Measurements from ENCODE around the gene EVX1.

The EVX1 gene

DNA sequence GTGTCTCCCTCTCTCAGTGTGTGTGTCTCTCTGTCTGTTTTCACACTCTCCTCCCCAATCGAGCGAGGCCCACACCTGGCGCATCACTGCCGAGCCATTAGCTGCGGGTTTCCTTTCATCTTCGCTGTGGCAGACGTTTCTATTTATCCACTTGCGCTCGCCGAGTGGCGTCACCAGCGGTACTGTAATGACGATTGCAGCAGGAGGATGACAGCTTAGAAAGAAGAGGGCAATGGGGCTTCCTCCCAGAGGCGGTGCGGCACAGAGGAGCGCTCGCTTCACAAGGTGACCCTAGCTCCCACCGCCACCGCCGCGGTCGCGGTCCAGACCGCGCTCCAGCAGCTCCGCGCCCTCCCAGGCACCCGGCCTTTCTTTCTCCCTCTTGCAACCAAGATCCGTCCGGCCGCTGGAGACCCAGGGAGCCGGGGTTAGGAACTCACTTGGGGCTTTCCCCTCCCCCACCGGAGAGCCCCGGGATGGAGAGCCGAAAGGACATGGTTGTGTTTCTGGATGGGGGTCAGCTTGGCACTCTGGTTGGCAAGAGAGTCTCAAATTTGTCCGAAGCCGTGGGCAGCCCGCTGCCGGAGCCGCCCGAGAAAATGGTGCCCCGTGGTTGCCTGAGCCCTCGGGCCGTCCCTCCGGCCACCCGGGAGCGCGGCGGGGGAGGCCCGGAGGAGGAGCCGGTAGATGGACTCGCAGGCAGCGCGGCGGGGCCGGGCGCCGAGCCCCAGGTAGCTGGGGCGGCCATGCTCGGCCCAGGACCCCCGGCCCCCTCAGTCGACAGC, at the start of gene EVX1:
Gene EVX1 (plus strand): TSS at position 248 of the 785 bp plus-strand sequence. CDS start 229 bp downstream, at position 477.
- no peak for DNase-seq

DNA sequence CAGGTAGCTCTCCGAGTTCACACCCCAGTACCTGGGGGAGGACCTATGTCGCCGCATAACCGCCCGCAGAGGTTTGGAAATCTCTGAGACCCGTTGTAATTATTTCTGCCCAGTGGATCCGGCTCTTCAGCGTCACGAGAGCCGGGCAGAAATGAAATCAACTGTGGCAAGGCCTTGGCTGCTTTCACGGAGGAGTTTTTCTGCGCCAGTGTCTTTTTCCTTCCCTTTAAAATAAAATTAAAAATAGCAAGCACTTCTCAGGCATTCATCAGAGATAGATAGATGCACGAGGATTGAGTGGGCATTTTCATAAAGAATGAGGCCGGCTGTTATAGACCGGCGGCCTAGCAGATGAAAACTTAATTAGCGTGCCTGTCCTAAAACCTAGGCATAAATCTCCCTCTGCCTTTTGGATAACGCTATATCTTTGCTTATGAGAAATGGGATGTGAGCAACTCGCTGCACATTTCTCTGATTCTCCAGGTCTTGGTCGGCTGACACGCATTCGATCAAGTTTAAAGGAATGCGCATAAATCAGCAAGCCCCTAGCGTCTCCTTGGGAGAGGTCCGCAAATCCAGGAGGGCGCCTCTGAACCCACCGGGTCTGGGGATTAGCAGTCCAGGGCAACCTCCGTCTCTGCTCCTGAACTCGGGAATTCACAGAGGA, 49.1 kb upstream of the EVX1 start:
- DNase-seq: no peak

DNA sequence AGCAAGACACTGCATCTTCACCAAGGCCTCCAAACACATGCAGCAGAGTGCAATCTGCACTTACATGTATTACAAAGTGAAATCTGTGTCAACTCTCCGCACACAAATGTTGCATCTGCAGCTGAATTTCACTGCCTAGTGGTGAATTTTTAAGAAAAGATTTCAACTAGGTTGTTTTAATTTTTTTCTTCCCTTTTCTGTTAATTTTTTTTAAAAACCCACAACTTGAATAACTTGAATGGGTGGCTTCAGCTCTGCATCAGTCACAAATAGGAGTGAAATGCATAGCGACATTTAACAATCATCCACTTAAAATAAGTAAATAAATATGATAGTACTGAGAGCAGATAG, 48.6 kb upstream of the EVX1 start:
- DNase-seq: no peak

DNA sequence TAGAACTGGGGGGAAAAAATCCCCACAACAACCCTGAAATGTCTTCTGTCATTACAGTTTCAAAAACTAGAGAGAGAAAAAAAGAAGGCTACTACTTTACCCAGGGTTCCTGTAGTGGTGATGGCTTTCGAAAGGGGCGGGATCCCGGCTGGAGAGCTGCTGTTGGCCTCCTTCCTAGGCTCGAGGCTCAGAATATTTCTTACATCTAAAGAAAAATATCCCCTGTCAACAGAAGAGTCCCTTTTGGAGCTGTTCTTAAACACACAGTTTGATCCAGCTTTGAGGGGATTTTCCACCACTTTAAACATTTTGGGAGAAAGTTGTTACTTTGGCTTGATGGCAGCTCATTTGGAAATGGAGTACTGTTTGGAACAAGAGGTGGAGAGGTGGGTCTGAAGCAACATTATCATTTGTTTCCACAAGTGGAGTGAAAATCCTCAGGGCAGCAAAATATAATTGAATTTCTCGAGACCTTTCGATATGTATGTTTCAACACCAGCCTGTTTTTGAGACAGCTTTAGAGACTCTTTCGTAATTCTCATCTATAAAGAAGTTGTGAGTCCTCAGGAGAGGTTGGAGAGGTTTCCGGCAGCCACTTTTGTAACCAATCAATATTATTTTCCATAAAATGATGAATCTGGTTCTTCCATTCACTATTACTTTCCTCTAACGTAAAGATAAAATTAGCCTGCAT, 47.8 kb upstream of the EVX1 start:
- no peak for DNase-seq

DNA sequence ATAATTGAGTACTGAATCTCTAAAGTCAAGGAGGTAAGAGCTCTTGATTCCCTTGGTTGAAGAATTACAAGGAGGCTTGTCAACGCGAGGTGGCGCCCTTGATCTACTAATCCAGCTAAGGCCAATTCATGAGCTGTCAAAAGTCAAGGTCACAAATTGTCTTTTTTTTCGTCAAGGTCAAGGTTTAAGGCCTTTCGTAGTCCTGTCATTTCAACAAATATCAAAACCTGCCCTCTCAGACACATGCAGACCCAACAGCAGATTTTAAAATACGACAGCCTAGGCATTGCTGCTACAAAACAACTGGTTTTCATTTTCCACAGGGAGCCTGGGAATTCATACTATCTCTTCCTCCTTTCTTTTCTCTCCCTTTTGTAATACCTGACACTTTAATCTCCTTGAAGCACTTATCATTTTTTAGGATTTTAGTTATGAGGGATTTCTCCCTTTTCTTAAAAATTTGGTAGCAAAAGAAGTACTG, 46.3 kb upstream of the EVX1 start:
- peak; percentile 36 for DNase-seq

GRCh38 chr7:27197137-27198042, 45.2 kb upstream of the EVX1 start:
- no peak for DNase-seq

- DNase-seq: no peak
These were observed 44.3 kb upstream of the EVX1 start for GRCh38 chr7:27198138-27198841.

DNA sequence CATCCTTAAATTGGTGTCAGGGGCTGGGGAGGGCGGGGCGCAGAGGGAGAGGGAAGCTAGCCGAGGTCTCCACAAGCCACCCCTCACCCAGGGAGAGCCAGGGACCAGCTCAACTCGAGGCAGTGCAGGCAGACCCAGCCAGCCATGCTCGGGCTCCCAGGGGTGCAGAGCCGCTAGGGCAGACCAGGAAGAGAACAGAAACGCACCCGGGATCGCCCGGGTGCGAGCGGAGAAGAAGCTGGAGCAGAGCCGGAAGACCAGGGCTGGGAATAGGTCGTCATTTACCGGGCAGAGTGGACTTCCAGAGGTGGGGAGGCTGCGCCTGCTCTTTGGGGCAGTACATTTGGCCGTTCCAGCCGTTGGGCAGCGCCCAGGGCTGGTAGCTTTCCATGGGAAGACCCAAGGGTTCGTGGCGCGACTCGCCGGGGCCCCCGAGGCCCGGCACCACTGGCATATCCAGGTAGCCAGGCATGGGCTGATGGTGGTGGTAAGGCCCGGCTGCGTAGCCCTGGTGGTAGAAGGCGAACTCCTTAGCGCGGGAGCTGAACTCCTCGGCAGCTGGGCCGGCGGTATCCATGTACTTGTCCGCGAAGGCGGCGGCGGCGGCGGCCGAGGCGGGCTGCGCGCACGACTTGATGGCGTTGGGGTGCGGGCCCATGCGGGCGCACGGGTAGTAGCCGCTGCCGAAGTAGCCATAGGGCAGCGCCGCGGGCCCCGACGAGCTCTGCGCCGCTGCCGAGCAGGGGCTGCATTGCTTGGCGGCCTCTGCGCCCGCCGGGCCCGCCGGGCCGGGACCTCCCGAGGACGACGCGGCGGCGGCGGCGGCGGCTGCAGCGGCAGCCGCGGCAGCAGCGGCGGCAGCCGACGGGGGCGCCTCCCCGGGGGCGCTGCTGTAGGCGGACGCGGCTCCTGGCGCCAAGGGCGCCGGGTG, 43.5 kb upstream of the EVX1 start:
- DNase-seq: no peak

DNA sequence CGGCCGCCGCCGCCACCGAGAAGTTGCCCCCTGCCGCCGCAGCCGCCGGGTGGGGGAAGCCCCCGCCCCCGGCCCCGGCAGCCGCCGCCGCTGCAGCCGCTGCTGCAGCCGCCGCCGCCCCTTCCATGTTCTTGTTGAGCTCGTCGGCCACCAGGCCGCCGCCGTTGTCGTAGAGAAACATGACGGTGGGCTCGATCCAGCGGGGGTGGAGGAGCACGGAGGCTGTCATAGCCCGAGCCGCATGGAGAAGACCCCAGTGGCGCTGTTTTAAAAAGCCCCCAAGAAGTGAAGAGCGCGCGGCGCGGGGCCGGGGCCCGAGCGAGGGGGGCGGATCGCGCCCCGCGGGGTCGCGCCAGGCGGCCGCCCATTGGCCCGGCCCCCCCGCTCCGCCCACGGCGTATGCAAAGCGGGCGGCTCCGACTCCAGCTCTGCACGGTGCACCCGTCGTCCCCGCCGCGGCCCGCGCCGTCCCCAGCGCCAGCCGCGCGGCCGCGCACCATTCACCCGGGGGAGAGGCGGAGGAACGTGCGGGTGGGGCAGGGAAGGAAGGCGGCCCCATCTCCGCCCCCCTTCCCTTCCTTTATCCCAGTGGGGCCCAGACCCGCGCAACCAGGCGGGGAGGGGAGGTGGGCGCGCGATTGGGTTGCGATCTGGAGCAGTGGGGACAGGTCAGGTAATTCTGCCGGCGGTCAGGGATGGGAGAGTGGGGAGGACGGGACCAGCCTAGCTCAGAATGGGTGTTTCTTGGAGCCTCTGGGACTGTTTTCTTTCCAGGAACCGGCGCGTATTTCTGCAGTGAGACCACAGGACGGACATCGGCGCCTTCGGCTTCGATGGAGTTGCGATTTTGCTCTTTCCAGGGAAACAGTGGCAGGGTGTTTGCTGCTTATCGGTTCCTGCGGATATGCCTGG, 42.5 kb upstream of the EVX1 start, which contains the start of gene HOXA13:
Gene HOXA13 (minus strand): TSS at position 243 of the 912 bp plus-strand sequence. CDS start 14 bp downstream, at position 229.
- DNase-seq: peak; percentile 15

GRCh38 chr7:27200761-27201579, 41.6 kb upstream of the EVX1 start:
- no peak for DNase-seq

GRCh38 chr7:27201580-27202017, 41.0 kb upstream of the EVX1 start:
- DNase-seq: no peak

DNA sequence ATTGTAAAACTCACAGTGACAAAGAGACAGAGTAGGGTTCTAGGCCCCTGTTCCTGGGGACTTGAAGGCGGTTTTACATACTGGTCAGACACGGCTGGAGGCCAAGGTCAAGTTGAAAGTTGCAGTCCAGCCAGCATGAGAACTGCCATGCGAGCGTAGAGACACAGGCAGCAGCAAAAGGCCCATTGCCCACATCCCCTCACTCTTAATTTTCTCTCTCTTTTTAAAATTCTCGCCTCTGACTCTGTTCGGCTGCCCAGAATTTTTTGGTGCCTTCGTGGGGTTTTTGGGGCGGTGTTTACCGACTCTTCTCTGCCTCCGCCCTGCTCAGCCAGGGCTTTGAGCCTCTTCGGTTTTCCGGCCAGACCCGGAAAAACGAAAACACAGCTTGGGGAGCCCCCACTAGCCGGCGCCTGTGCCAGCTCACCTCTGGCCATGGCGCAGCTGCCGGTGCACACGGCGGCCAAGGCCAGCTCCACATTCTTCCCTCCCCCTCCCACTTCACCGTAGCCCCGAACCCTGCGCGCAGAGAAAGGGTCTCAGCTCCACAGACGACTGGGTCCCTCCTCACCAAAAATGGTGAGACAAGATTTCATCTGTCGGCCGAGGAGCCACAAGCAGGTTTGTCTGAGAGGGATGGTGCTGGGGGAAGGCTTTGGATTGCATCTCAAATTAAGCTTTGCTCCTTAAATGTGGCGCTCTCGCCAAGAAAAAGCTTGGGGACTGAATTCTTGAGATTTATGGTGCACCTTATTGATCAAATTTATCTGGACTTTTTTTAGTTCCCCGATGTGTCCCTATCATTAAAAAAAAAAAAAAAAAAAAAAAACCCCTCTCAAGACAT, 40.4 kb upstream of the EVX1 start:
- DNase-seq: no peak

- DNase-seq: no peak
These were observed 39.8 kb upstream of the EVX1 start for GRCh38 chr7:27202862-27203134.

- no peak for DNase-seq
These were observed 39.1 kb upstream of the EVX1 start for GRCh38 chr7:27203365-27203953.

DNA sequence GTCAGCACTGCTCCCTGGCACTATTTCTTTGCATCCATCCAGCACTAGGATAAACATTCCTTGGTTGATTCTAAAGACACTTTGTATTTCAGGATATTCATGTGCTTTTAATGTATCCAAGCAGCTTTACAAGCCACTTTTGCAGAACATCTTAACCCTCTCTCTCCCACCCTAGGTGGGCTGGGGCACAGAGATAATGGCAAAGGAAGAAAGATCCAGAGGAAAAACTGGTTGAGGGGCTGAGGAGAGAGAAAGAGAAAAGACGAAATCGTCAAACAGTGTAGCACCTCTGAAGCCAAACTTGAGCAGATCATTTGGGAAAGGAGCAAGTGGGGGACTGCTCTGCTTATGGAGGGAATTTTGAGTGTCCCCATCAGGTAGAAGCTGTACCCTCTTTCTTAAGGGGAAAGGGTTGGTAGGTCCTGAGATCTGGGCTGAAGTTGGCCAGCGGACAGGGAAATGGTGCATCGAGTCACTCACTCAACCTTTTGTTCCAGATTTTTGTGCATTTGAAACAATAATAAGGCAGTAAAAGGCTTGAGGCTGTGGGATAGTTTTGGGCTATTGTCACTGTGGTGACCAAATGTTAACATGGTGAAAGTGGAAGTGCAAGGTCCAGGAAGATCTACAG, 38.5 kb upstream of the EVX1 start:
- no peak for DNase-seq

- no peak for DNase-seq
These were observed 37.7 kb upstream of the EVX1 start for GRCh38 chr7:27204851-27205322.
